GM18861 (cell line): ENCODE results near the gene ETF1.

ENCODE experiments used
- ATAC-seq: cut with Tn5 transposase; IDR thresholded peaks from one replicate; pipeline ENCODE4 v1.9.1; 2021; ENCODE audit not compliant: unreplicated experiment

Gene ETF1

DNA sequence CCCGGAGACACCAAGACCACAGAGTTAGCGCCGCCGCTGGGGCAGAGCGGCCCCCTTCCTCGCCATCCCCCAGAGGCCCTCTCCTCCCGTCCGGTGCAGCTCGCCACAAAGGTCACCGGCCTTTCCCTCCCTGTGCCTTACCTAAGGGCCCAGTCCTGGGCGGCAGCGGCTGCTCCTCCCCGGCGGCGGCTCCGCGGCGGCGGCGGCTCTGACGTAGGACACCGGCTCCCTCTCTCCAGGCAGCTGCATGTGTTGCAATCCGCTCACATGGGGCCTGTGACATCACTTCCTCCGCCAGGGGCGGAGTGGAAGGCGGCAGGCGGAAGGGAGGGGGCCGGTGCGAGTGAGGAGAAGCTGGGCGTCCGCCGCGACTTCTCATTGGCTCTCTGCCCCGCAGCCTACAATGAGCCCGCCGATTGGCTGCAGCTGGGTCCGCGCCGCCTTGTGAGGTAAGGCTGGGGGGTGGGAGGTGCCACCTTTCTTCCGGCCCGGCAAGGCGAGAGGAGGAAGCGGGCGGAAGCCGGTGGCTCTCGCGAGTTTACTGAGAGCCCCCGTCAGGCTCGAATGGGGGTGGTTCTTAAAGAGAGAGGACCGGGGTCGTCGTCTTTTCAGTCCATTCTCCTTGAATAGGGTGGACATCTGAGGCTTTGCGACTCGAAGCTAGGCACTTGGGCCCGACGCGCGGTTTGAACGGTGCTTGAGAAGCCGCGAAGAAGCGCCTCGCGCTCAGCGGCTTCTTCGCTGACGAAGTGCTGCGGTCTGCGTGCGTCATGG is at the start of gene ETF1:
TSS of gene ETF1 (minus strand) at position 281 of the 774 bp plus-strand sequence. CDS start 318 bp downstream, outside the sequence.
- peak; percentile 82 for ATAC-seq

DNA sequence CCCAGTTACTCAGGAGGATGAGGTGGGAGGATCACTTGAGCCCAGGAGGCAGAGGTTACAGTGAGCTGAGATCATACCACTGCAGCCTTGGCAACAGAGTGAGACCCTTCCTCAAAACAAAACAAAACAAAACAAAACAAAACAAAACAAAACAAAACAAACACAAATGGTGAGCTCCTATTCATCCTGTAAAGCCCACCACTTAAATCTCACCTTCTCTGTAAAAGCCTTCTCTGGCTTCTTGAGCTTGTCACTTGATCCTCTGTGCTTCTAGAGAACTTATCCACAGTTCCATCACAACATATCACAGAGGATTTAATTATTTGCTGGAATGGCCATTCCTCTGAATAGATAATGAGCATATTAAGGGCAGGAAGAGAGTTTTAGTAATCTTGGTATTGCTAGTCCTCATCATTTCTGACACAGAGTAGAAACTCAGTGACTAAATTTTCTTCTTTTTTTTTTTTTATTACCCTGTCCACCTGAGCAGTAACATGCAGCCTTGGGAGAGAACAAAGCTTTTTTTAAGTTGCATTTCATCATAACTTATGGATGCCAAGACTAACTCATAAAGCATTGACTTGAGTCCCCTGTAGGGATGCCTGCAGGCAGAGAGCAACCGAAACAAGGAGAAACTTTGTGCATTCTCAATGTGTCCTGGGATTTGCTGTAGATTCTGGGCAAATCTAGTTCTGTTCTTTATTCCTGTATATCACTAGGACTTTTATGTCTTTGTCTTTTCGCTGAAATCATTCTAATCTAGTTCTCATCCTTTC is 45.2 kb upstream of the ETF1 start:
- no peak for ATAC-seq

DNA sequence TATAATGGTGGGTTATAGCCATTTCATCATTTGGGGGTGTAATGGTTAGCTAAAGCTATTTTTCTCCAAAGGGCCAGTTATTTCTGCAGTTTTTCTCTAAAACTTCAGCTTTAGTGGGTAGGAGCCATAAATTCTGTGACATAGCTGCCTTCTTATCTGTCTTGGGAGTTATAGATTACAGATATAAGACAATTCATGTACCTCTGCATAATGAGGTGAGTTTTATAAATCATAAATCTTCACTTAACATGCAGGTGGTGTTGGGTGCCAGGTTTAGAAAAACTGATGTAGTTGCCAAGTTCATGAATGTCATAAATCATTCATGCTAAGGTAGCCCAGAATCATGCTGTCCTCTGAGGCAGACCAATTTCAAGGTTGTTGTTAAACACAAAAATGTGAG is 42.1 kb upstream of the ETF1 start:
- ATAC-seq = no peak

DNA sequence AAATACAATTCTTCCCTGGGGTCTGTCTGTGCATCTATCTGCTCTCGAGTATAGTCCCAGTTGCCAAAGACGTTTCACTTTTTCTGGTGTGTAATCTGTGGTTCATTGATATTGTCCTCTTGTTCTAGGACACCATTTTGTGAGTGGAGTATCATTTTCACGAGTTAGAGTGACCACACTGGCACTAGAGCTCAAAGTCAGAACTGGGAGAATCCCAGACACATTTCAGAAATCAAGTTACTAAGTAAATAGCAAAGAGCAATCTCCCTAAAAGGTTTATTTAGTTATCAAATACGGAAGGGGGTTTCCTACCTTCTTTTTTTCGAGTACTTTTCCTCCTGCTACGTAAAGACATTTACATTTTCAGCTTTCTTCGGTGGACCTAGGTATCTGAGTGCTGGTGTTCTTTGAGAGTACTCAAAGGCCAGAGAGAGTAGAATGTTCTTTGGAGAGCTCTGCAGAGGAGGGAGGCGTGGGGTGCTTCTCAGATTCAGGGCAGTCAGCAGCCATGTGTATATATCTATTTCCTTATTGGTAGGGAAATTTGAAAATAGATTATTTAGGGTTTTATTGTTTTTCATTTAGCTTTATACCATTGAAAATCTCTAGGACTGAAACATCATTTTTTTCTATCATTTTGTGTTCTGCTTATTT is 41.1 kb upstream of the ETF1 start:
- no peak for ATAC-seq

DNA sequence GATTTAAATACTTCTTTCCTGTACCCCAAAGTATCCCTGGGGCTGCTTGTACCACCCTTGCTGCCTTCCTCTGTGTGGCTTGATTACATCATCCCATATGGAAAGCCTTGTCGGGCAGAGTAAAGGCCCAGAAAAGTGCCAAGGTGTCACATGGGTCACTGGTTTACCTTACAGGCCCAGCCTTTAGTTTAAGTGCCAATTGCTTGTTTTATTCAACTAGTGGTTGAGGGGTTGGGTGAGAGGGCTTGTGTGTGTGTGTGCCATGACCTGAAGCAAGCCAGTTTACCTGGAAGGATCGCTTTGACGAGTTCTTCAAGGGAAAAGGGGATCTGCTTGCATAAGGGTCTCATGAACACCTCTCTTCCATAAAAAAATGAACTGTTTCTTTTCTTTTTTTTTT is 39.9 kb upstream of the ETF1 start:
- ATAC-seq = no peak

DNA sequence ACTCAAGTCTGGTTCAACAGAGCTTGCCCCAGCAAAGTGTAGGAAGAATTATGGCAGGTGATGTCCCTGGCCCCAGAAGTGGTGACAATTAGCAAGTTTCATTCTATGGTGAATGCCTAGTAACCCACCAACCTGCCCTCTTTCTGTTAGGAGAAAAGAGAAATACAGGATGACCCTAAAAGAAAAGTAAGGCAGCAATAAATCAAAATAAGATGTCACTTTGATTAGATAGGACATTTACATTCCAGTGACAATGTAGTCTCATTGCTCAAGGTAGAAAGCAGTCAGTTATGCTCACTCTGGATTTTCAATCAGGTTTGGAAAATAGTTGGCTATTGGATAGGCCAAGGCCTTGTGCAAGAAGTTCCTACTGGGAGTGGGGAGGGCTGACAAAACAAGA is 37.7 kb upstream of the ETF1 start:
- no peak for ATAC-seq

DNA sequence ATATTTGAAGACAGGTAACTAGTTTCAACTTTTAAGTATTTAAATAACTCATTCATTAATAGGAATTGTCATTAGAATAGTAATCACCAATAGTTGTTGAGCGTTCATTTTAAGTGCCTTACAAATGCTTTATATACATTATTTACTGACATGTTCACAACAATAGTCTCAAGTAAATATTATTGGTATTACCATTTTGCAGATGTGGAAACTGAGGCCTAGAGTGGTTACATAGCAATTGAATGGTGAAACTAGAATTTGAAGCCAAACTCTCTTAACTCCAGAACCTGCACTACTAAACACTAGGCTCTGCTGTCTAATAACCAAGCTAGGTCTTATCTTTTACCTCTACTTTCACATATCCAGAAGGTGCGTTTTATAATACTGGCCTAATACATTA is 37.0 kb upstream of the ETF1 start:
- no peak for ATAC-seq

DNA sequence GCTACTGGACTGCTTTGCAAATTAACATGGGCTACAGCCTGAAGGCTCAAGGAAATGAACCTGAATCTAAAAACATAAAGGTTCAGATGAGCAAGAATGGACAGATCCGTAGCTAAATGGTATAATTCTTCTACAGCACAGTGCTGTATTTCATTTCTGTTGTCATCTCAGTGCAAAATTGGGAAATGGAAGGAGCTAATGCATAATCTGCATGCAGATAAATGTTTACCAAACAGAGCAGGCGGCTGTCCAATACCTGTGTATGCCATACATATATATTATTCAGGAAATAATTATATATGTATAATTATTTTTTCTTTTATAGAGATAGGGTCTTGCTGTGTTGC is 36.5 kb upstream of the ETF1 start:
- no peak for ATAC-seq

DNA sequence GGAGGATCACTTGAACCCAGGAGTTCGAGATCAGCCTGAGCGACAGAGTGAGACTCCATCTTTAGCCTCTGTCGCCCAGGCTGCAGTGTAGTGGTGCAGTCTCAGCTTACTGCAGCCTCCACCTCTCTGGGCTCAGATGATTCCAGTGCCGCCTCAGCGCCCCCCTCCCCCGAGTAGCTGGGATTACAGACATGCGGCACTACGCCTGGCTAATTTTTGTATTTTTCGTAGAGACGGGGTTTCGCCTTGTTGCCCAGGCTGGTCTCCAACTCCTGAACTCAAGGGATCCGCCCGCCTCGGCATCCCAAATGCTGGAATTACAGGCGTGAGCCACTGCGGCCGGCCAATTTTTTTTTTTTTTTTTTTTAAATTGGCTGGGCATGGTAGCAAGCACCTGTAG is 34.4 kb upstream of the ETF1 start:
- no peak for ATAC-seq

DNA sequence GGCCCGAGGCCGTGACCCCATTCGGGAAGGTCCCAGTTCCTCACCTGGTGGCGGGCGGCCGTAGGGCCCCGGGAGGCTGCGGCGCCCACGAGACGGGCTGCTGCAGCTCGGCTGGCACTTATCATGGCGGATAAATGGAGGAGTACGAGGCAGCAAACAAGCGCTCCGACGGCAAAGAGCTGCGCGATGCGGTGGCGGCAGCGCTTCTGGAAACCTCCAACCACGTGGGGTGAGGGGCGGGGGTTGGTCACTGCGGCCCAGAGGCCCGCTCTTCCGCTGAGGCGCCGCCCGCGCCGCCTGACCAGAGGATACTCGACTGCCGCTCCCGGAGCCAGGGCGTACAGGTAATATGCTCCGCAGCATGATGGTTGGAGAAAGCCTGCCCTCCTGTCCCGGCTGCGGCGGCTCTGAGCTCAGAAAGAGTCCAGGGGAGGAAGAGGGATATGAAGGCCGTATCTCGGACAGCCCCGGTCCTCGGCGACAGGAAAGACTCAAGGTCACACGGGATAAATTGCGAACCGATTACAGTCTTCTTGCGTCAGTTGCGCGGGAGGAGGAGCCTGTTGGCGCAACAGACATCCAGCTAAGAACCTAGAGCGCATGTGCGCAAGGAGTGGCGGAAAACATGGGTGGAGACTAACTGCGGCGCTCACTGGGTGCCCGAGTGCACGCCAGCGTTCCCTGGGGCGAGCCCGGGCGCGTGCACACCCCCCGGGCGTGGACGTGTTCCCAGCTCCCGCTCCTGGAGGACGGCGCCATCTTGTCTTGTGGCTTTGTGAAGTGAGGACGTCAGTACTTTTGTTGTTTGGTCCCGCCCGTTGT is 32.4 kb upstream of the ETF1 start, which contains the start of gene HSPA9:
TSS of gene HSPA9 (minus strand) at position 208 of the 822 bp plus-strand sequence. CDS start at position 125, 83 bp downstream.
- peak; percentile 77 for ATAC-seq

DNA sequence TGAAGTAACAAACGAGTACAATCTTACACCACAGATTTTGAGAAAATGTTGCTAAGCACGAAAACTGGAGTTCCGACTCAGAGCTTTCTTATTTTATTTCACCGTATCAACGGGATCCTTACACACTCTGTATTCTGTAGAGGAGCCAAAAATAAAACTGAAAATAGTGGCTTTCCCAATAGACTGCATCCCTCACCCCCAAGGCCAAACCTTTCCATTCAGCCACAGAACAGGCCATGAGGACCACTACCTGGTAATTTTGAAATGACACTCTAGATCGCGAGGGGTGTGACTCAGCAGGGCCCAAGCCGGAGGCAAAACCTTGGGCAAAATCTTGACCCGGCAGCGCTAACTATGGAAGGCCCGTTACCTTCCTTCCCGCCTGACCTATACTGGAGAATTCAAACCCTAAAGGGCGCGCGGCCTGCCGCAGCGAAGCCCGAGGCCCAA is 31.7 kb upstream of the ETF1 start:
- no peak for ATAC-seq

DNA sequence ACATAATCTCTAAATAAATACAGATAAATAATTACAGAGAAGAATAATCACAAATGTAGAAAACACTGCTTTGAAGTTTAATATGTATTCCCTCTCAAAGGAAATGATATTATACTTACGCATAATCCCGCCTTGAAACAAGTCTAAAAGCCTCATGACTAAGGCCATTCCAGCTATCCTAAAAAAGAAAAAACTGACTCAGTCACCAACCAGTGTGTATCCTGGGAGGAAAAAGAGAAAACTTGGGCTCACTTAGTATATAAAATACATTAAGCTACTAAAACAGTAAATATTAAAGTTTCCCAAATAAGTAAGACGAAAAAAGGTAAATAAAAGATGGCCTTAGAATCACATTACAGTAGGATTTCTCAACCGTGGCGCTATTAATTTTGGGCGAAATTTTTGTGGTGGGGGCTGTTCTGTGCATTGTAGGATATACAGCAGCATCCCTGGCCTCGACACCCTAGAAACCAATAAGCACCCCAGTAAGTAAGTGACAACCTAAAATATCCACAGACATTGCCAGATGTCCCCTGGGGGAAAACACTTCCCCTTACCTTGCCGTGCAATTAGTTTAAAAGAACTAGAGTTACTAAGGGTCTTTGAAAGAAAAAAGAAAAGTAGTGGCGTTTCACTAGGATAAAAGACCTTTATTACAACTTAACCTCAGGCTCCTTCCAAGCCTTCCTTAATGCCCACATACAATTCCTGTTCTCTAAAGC is 31.1 kb upstream of the ETF1 start:
- ATAC-seq = no peak

DNA sequence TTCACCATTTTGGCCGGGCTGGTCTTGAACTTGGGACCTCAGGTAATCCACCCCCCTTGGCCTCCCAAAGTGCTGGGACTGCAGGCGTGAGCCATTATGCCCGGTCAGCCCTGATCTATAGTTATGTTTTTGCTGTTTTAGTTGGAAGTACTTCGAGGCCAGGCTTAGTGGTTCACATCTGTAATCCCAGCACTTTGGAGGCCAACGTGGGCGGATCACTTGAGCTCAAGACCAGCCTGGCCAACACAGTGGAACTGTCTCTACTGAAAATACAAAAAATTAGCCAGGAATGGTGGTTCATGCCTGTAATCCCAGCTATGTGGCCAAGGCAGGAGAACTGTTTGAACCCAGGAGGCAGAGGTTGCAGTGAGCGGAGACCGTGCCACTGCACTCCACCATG is 30.2 kb upstream of the ETF1 start:
- no peak for ATAC-seq

DNA sequence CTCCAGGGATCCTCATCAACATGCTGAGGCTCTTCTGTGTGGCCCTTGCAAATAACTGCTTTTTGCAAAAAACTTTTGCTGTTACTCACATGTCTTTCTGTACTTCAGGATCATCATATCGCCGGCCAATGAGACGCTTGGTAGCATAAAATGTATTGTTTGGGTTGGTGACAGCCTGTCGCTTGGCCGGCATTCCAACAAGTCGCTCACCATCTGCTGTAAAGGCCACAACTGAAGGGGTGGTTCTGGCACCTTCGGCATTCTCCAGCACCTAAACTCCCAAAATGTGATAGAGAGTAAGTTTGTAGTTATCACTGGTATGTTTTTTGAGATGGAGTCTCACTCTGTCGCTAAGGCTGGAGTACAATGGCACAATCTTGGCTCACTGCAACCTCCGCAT is 27.8 kb upstream of the ETF1 start:
- ATAC-seq = no peak

DNA sequence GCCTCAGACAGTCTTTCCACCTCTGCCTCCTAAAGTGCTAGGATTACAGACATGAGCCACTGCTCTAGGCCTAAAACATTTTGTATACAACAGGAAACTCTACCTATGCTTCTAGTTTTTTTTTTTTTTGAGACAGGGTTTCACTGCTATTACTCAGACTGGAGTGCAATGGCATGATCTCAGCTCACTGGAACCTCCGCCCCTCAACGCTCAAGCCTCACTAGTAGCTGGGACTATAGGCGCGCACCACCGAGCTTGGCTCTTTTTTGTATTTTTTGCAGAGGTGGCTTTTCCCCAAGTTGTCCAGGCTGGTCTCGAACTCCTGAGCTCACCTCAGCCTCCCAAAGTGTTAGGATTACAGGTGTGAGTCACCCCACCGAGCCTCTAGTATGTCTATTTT is 26.7 kb upstream of the ETF1 start:
- ATAC-seq = no peak

DNA sequence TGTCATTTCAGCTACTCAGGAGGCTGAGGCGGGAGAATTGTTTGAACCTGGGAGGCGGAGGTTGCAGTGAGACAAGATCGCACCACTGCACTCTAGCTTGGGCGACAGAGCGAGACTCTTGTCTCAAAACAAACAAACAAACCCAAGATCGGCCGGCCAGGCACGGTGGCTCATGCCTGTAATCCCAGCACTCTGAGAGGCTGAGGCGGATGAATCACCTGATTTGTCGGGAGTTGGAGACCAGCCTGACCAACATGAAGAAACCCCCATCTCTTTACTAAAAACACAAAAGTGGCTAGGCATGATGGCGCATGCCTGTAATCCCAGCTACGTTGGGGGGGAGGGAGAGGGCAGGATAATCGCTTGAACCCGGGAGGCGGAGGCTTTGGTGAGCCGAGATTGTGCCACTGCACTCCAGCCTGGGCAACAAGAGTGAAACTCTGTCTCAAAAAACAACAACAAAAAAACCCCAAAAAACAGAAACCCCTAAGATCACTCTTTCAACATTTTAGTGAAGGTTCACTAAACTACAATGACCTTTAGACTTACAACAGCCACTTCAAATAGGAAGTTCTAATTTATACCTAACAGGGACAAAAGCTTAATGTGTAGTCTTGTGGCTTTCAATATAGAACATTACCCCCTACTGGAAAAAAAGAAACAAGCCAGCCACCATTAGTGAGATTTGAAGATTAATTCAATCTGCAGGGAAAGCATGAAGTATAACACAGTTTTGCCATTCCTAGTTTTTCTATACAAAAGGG is 25.2 kb upstream of the ETF1 start:
- ATAC-seq = no peak

DNA sequence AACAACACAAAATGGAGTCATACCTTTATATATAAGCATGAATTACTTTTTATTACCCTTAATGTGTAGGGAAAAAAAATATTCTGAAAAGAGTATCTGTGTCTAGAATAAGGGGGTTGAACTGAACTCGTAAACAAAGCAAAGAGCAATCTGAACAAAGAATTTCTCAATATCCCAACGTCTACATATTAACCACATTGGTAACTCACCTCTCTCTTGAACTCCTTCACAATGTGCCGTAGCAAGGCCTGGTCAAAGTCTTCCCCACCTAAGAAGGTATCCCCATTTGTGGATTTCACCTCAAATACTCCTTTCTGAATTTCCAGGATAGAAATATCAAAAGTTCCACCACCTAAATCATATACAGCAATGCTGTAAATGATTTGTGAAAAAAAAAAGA is 23.8 kb upstream of the ETF1 start:
- ATAC-seq = no peak

DNA sequence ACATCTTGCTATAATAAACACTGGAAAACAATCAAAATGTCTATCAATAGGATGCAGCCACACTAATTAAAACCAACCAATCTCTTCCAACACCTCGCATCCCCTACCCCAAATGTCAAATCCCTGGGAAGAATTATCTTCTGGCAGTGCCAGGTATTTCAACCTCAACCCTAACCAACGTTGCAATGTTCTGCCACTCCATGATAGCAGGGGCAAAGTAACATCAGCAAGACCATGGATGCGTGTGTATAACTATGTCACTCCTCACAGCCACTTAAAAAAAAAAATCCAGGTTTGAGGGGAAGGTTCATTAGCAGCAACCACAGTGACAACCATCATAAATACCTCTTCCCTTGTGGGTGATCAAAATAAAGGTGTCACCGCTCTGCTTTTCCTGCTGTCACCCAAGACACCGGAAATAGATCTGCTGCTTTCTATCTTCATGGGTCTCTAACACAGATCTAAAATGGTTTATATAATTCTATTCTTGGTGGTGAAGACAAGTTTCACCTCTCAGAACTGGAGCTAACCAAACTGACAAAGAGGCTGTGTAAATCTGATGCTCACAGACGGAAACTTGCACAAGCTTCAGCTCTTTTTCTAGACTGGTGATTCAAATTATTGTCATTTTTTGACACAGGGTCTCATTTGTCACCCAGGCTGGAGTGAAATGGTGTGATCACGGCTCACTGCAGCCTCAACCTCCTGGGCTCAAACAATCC is 22.2 kb upstream of the ETF1 start:
- ATAC-seq = no peak

DNA sequence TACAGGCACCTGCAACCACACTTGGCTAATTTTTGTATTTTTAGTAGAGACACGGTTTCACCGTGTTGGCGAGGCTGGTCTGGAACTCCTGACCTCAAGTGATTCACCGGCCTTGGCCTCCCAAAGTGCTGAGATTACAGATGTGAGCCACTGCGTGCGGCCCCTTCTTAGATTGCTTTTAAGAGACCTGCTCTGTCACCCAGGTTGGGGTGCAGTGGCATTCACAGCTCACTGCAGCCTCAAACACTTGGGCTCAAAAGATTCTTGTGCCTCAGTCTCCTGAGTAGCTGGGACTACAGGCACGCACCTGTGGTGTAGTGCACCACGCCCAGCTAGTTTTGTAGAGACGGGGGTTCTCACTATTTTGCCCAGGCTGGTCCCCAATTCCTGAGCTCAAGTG is 21.2 kb upstream of the ETF1 start:
- ATAC-seq = no peak
